NCI-H146 treated with DMSO at 0.1 percent for 48 hours (cell line): ENCODE measurements around the gene TULP4.

Experiments used
- DNase-seq: peaks from one replicate; lab custom pipeline; 2025; ENCODE audit not compliant: unreplicated experiment; lab: John Stamatoyannopoulos, UW

Gene TULP4, protein sequence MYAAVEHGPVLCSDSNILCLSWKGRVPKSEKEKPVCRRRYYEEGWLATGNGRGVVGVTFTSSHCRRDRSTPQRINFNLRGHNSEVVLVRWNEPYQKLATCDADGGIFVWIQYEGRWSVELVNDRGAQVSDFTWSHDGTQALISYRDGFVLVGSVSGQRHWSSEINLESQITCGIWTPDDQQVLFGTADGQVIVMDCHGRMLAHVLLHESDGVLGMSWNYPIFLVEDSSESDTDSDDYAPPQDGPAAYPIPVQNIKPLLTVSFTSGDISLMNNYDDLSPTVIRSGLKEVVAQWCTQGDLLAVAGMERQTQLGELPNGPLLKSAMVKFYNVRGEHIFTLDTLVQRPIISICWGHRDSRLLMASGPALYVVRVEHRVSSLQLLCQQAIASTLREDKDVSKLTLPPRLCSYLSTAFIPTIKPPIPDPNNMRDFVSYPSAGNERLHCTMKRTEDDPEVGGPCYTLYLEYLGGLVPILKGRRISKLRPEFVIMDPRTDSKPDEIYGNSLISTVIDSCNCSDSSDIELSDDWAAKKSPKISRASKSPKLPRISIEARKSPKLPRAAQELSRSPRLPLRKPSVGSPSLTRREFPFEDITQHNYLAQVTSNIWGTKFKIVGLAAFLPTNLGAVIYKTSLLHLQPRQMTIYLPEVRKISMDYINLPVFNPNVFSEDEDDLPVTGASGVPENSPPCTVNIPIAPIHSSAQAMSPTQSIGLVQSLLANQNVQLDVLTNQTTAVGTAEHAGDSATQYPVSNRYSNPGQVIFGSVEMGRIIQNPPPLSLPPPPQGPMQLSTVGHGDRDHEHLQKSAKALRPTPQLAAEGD (N-terminal part only)

DNA sequence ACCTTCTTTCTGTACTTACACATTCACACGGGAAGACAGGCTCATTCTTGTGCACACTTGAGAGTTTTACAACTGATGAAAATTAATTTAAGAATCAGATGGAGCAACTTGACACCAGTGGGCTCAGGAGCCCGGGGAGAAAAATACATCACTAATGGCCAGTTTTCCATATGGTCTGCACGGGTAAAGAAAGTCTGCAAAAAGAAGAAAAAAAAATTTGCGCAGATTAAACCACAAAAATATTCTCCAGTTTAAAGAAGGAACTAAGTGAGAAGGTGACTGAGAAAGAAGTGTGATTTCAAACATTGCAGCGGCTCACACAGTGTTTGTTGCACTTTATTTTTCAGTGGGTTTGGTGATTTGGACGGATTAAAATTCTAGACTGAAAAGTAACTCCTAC, at the start of gene TULP4:
Gene TULP4 (plus strand): TSS at position 301 of the 400 bp plus-strand sequence. CDS start 1,552 bp downstream, outside the sequence.
- DNase-seq = no peak

- no peak for DNase-seq
These were observed 49.5 kb upstream of the TULP4 start for GRCh38 chr6:158262755-158263154.

- no peak for DNase-seq
These were observed 48.1 kb upstream of the TULP4 start for GRCh38 chr6:158264180-158264579.

- DNase-seq = no peak
These were observed 46.1 kb upstream of the TULP4 start for GRCh38 chr6:158266131-158266530.

- no peak for DNase-seq
These were observed 43.7 kb upstream of the TULP4 start for GRCh38 chr6:158268361-158269147.

GRCh38 chr6:158269657-158270056, 42.6 kb upstream of the TULP4 start:
- no peak for DNase-seq

- no peak for DNase-seq
These were observed 41.7 kb upstream of the TULP4 start for GRCh38 chr6:158270389-158271127.

GRCh38 chr6:158272324-158272723, 39.9 kb upstream of the TULP4 start:
- no peak for DNase-seq

DNA sequence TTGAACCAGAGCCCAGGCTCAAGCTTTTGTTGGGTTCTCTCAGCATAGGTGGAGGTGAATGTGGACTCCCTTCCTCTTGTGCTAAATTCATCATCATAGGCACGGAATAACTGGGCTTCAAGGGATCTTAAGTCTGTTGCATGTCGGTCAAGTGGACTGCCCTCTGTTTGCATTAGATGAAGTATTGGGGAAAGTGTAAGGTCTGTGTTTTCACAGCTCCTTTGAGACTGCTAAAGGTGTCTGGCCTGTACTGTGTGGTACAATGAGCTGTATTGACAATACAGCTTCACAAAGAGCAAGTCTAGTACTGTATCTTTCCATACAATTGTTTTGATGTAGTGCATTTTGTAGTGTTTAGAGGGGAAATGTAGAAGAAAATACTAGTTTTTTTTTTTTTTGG, 34.3 kb upstream of the TULP4 start:
- no peak for DNase-seq

GRCh38 chr6:158279615-158280014, 32.6 kb upstream of the TULP4 start:
- no peak for DNase-seq

- no peak for DNase-seq
These were observed 28.8 kb upstream of the TULP4 start for GRCh38 chr6:158283304-158283980.

DNA sequence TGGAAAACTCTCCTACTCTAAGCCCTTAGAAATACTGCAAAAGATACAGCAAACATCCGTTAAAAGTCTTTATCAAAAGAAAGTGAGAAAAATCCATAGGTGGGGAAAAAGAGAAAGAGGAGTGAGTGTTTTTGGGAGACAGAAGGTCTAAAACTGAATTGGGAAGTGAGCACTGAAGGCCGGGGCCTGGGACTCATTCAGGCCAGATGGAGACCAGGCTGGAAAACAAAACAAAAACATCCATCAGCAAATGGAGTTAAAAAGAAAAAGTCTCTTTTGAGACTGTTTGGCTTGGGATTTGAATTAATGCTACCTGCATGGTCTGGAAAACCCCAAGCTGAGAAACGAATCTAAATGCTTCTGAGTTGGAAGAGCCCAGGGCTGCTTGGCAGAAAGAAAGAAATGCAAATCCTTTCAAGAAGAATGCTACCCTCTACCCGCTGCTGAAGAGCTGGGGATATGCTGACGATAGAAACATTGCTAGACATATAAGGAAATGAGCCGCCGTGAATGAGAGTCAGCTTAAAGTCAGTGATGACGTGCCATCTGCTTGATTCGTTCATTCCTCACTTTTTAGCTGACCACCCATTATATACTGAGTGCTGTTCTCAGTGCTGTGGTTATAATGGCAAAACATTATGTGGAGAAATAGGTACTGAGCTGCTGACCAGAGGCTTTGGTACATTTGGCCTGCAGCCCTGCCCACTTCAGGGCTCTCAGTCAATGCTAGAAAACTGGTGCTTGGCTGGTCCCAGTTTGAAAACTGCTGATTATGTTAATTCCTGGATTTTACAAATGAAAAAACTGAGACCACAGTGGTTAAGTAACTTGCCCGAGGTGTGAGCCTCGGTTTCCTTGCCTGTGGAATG, 28.0 kb upstream of the TULP4 start:
- no peak for DNase-seq

DNA sequence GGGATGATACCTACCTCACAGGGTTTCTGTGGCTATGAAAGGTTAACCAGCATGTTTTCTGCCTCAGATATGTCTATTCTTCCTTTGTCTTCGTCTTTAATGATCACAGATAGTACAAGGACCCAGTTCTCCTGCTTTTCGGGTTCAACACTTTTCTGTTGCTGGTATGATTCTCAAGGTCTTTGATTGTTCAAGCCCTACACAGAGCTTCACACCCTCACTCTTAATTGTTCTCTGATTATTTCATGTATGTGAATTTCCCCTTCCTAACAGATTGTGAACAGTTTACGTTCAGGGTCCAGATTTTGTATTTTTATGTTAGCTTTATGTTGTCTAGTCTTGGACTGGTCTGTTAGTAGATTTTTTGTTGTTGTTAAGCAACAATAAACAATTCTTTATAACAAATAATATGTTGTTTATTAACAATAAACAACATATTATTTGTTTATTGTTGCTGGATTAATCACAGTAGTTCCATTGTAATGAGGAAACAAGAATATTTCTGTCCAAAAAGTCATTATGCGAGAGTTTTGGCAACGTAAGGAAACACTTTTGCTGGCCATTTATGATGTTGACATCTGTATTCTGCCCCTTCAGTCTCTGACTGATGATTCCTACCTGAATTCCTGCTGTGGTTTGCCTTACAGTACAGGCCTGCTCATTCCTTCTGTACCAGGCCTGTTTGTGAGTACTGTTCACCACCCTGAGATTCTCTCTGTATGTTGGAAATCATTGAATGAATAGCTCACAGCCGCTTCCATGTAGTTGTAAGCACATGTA, 27.2 kb upstream of the TULP4 start:
- DNase-seq = no peak

- DNase-seq = no peak
These were observed 26.6 kb upstream of the TULP4 start for GRCh38 chr6:158285656-158286021.

GRCh38 chr6:158286413-158286812, 25.9 kb upstream of the TULP4 start:
- DNase-seq = no peak

DNA sequence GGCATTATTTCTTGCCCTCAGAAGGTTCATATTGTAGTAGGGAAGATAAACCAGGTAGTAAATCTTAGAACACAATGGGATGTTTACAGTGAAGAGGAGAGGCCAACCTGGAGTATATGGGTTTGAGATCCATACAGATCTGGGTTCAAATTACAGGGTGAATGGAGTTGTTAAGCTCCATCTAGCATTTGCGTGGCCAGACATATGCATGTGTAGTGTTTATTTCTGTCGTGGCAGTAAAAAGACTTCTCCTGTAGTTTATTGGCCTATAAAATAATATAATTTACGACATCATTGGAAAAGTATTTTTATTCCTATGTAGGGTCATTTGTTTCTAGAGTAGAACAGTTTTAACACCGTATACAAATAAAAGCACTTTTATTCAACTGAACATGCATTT, 25.2 kb upstream of the TULP4 start:
- no peak for DNase-seq

- DNase-seq = no peak
These were observed 22.2 kb upstream of the TULP4 start for GRCh38 chr6:158290040-158290439.

GRCh38 chr6:158290659-158291058, 21.6 kb upstream of the TULP4 start:
- no peak for DNase-seq
